ENCODE results near the gene DNASE1L1. TPM values are rescaled to one million over a fixed set of nuclear protein-coding genes. Genes with fewer than 3 reads are reported as not detected.

Gene DNASE1L1
- total and polyA plus RNA-seq, 2 donors (not counting 1 experiment from before 2014, with no cell fraction given), result 24.6 to 49.2 TPM

- WGBS (ENCODE audit: insufficient coverage), result 100% methylated on average over 1 of the region's 7 CpGs
- intact Hi-C loops (cut with micrococcal nuclease), result no loop called here
- POLR2A ChIA-PET, result no interaction called here
- H3K79me2 ChIP-seq (ENCODE audit: control insufficient read depth, insufficient read depth, low read length), result peaks cover 27% of the 10 kb centered on the region
- H3K27me3 ChIP-seq (replicated peaks in 1 of 4; ENCODE audit: control extremely low read depth in 1 of 4, control insufficient read depth in 3 of 4, insufficient read depth in 4 of 4, low read length in 3 of 4), result no peaks in the 10 kb centered on the region
- H3K4me3 Mint-ChIP-seq, result no peak overlapping the region
- TF ChIP-seq EZH2 (IDR thresholded peaks at IDR 0.05; ENCODE audit: borderline replicate concordance, insufficient read depth, low read depth, low read length, poor library complexity, severe bottlenecking), result no peak
- TF ChIP-seq, protein P1, sequence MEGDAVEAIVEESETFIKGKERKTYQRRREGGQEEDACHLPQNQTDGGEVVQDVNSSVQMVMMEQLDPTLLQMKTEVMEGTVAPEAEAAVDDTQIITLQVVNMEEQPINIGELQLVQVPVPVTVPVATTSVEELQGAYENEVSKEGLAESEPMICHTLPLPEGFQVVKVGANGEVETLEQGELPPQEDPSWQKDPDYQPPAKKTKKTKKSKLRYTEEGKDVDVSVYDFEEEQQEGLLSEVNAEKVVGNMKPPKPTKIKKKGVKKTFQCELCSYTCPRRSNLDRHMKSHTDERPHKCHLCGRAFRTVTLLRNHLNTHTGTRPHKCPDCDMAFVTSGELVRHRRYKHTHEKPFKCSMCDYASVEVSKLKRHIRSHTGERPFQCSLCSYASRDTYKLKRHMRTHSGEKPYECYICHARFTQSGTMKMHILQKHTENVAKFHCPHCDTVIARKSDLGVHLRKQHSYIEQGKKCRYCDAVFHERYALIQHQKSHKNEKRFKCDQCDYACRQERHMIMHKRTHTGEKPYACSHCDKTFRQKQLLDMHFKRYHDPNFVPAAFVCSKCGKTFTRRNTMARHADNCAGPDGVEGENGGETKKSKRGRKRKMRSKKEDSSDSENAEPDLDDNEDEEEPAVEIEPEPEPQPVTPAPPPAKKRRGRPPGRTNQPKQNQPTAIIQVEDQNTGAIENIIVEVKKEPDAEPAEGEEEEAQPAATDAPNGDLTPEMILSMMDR (IDR thresholded peaks at IDR 0.05), result no peak
- H3K27me3 Mint-ChIP-seq, result no peaks in the 10 kb centered on the region
- peaks cover 25% of the 10 kb centered on the region for H3K4me1 Mint-ChIP-seq
- H3K4me2 ChIP-seq (replicated peaks; ENCODE audit: low read depth, low read length, poor library complexity, severe bottlenecking), result no peak overlapping the region
- no peak overlapping the region for H3K27ac ChIP-seq (ENCODE audit: low read length in 2 of 2)
- CTCF ChIA-PET, result interaction anchor here (0.7 kb wide), 1 partner anchor 36 kb away, joined by 3 read pairs; no protein-coding TSS in a partner anchor
- peaks cover 6% of the 10 kb centered on the region for H4K20me1 ChIP-seq (ENCODE audit: control insufficient read depth, insufficient read depth, low read length, poor library complexity, severe bottlenecking)
- H3K4me1 ChIP-seq (ENCODE audit: control insufficient read depth in 2 of 2, insufficient read depth in 2 of 2, low read length in 2 of 2), result peaks cover 10 to 21% of the 10 kb centered on the region in 2 donors
- no peaks in the 10 kb centered on the region for H3K9me3 ChIP-seq (ENCODE audit: control extremely low read depth in 1 of 3, control insufficient read depth in 2 of 3, insufficient read depth in 1 of 3, low read length in 2 of 3)
- DNase-seq (no peak), ATAC-seq (ENCODE audit: low read depth) (no peak)
- H3K9me3 Mint-ChIP-seq (ENCODE audit: insufficient read depth), result no peaks in the 10 kb centered on the region
- H3K9ac ChIP-seq (ENCODE audit: low read length), result no peak overlapping the region
- H2AFZ ChIP-seq (ENCODE audit: insufficient read depth, low read depth, low read length, poor library complexity, severe bottlenecking), result no peak overlapping the region
- no peak overlapping the region for H3K27ac Mint-ChIP-seq
- H3K36me3 ChIP-seq (replicated peaks in 1 of 2; ENCODE audit: control extremely low read depth in 1 of 2, control insufficient read depth in 1 of 2, extremely low read depth in 1 of 2, insufficient read depth in 2 of 2, low read length in 1 of 2), result peaks cover 0 to 8% of the 10 kb centered on the region in 2 experiments
- no peak overlapping the region for H3K4me3 ChIP-seq (ENCODE audit: control extremely low read depth in 1 of 5, extremely low read depth in 1 of 5, insufficient read depth in 1 of 5, low read depth in 2 of 5, low read length in 4 of 5)
These were observed 25.5 kb upstream of the DNASE1L1 start for GRCh38 chrX:154434394-154435168.

DNA sequence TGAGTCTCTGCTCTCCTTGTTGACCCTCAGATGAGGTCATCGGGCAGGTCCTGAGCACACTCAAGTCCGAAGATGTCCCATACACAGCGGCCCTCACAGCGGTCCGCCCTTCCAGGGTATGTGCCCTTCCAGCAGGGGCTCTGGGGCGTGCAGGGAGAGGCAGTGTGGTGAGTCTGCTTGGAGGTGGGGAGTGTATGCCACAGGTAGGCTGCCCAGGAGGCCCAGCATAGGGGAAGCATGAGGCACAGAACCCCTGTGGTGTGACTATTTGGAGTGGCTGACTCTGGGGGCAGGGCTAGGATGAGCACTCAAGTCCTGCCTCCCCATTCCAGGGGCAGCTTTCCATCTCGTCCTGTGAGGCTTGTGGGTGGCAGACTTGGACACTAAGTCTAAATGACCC lies 24.6 kb upstream of the DNASE1L1 start:
- no peak overlapping the region for H3K4me3 Mint-ChIP-seq
- Histone ChIP-seq H3K9me3 (ENCODE audit: control extremely low read depth in 1 of 3, control insufficient read depth in 2 of 3, insufficient read depth in 1 of 3, low read length in 2 of 3) (no peaks in the 10 kb centered on the region), H3K4me2 (replicated peaks; ENCODE audit: low read depth, low read length, poor library complexity, severe bottlenecking) (no peak overlapping the region), H3K4me3 (ENCODE audit: control extremely low read depth in 1 of 5, extremely low read depth in 1 of 5, insufficient read depth in 1 of 5, low read depth in 2 of 5, low read length in 4 of 5) (no peak overlapping the region), H2AFZ (ENCODE audit: insufficient read depth, low read depth, low read length, poor library complexity, severe bottlenecking) (no peak overlapping the region), H3K27me3 (replicated peaks in 1 of 4; ENCODE audit: control extremely low read depth in 1 of 4, control insufficient read depth in 3 of 4, insufficient read depth in 4 of 4, low read length in 3 of 4) (no peaks in the 10 kb centered on the region), H3K36me3 (replicated peaks in 1 of 2; ENCODE audit: control extremely low read depth in 1 of 2, control insufficient read depth in 1 of 2, extremely low read depth in 1 of 2, insufficient read depth in 2 of 2, low read length in 1 of 2) (peaks cover 0 to 8% of the 10 kb centered on the region in 2 experiments), H3K27ac (ENCODE audit: low read length in 2 of 2) (no peak overlapping the region), H3K4me1 (ENCODE audit: control insufficient read depth in 2 of 2, insufficient read depth in 2 of 2, low read length in 2 of 2) (peaks cover 16 to 26% of the 10 kb centered on the region in 2 donors), H3K9ac (ENCODE audit: low read length) (no peak overlapping the region), H3K79me2 (ENCODE audit: control insufficient read depth, insufficient read depth, low read length) (peaks cover 29% of the 10 kb centered on the region), H4K20me1 (ENCODE audit: control insufficient read depth, insufficient read depth, low read length, poor library complexity, severe bottlenecking) (peaks cover 6% of the 10 kb centered on the region)
- ATAC-seq (ENCODE audit: low read depth), result no peak
- POLR2A ChIA-PET, result no interaction called here
- CTCF ChIA-PET, result no interaction called here
- TF ChIP-seq, protein P1 (IDR thresholded peaks at IDR 0.05), result no peak
- no peak for TF ChIP-seq EZH2 (IDR thresholded peaks at IDR 0.05; ENCODE audit: borderline replicate concordance, insufficient read depth, low read depth, low read length, poor library complexity, severe bottlenecking)
- no peak overlapping the region for H3K27ac Mint-ChIP-seq
- intact Hi-C loops (cut with micrococcal nuclease), result no loop called here
- 100% methylated on average over 5 of the region's 7 CpGs for WGBS (ENCODE audit: insufficient coverage)
- no peaks in the 10 kb centered on the region for H3K27me3 Mint-ChIP-seq
- peaks cover 30% of the 10 kb centered on the region for H3K4me1 Mint-ChIP-seq
- DNase-seq, result no peak
- H3K9me3 Mint-ChIP-seq (ENCODE audit: insufficient read depth), result no peaks in the 10 kb centered on the region

Data from B cell (primary cell).